Panc1 (cell line): ENCODE measurements around the gene SNX22. TPM values are rescaled to one million over a fixed set of nuclear protein-coding genes. Genes with fewer than 3 reads are reported as not detected.
"Not testable (repeated sequence)": the region's sequence is repeated elsewhere in the genome, so short reads cannot be mapped to it uniquely, and the experiment has no call there.

Experiments used
- ATAC-seq: fragments of 200-7000 bp; cut with Tn5 transposase; 2 replicates; pipeline ENCODE4 v1.9.1; 2020; ENCODE audit warnings: mild to moderate bottlenecking, moderate library complexity
- BruUV-seq: library from RNA; stranded (reverse); fragments of 400-500 nt; replicated peaks from 2 replicates; lab custom pipeline; 2021; lab: Mats Ljungman, UMichigan
- CTCF ChIA-PET: fragments of 300-600 bp; sonication (Branson Sonifier 250); formaldehyde crosslinking; loops from one replicate; lab custom pipeline; 2022; ENCODE audit warnings: antibody characterized with exemption; lab: Charles Lee
- POLR2A ChIA-PET: fragments of 300-600 bp; sonication (Branson Sonifier 250); formaldehyde crosslinking; loops from one replicate; lab custom pipeline; 2022; ENCODE audit warnings: antibody characterized with exemption; lab: Charles Lee
- DNase-seq: peaks from one replicate; pipeline ENCODE4 v3.0.0-alpha.2; 2010; ENCODE audit warnings: low read depth, low spot score
- H3K27ac ChIP-seq: 2 replicates; pipeline ENCODE4 v1.5.1; 2011; ENCODE audit warnings: mild to moderate bottlenecking, low read length, inconsistent platforms
- H3K27me3 ChIP-seq: fragments of 200-500 bp; sonication (Bioruptor generic); 2 replicates; pipeline ENCODE4 v1.6.0; 2014; ENCODE audit warnings: low read length, inconsistent platforms; ENCODE audit not compliant: control insufficient read depth, insufficient read depth
- H3K36me3 ChIP-seq: fragments of 200-500 bp; sonication (Bioruptor generic); 2 replicates; pipeline ENCODE4 v1.5.1; 2014; ENCODE audit warnings: inconsistent platforms, mild to moderate bottlenecking, low read length, moderate library complexity; ENCODE audit not compliant: control insufficient read depth, insufficient read depth
- H3K4me1 ChIP-seq: 2 replicates; pipeline ENCODE4 v1.5.1; 2011; ENCODE audit warnings: inconsistent platforms, mild to moderate bottlenecking, low read length, moderate library complexity; ENCODE audit not compliant: control insufficient read depth, insufficient read depth
- H3K4me3 ChIP-seq, 2 experiments: 2 replicates each; pipeline ENCODE4 v1.5.1; 2011 to 2012; ENCODE audit warnings: low read depth in 2 of 2, low read length in 2 of 2, mild to moderate bottlenecking in 2 of 2, inconsistent platforms in 1 of 2, moderate library complexity in 1 of 2
- H3K9me3 ChIP-seq: fragments of 200-500 bp; sonication (Bioruptor generic); 2 replicates; pipeline ENCODE4 v1.5.1; 2014; ENCODE audit warnings: low read depth, mild to moderate bottlenecking, inconsistent platforms, low read length, moderate library complexity; ENCODE audit not compliant: control insufficient read depth, insufficient read depth
- CTCF ChIP-seq: fragments of 450-650 bp; IDR thresholded peaks from 2 replicates; pipeline ENCODE4 v1.5.1; 2017; ENCODE audit warnings: mild to moderate bottlenecking
- POLR2AphosphoS5 ChIP-seq: IDR thresholded peaks from 2 replicates; pipeline ENCODE4 v1.6.1; 2012; ENCODE audit warnings: mild to moderate bottlenecking, low read depth, low read length, moderate library complexity
- REST ChIP-seq, 2 experiments: IDR thresholded peaks; 2 replicates each; pipeline ENCODE4 v1.6.1; 2011 to 2012; ENCODE audit warnings: low read depth in 2 of 2, control low read depth in 1 of 2, low read length in 1 of 2, mild to moderate bottlenecking in 1 of 2, moderate library complexity in 1 of 2; ENCODE audit not compliant: insufficient read depth in 1 of 2
- SIN3A ChIP-seq: IDR thresholded peaks from 2 replicates; pipeline ENCODE4 v1.6.1; 2012; ENCODE audit warnings: low read depth, mild to moderate bottlenecking, low read length, moderate library complexity, borderline replicate concordance; ENCODE audit not compliant: insufficient read depth
- TCF7L2 ChIP-seq: IDR thresholded peaks from 2 replicates; pipeline ENCODE4 v1.6.1; 2011; ENCODE audit warnings: mild to moderate bottlenecking, low read depth, low read length, inconsistent platforms
- in situ Hi-C: cut with HindIII; loops from 2 replicates; pipeline ENCODE4 v1.10.0; 2016; ENCODE audit warnings: low sequenced_read_pairs, low pct_unique_long_range_greater_than_20kb
- intact Hi-C: fragments of 100-400 bp; cut with micrococcal nuclease; formaldehyde crosslinking; loops from one replicate; pipeline ENCODE4 v1.10.0; 2022; ENCODE audit not compliant: unreplicated experiment
- total RNA-seq: library from RNA; stranded (reverse); gene quantifications from one replicate; pipeline ENCODE4 v1.2.1, GENCODE V29; 2021; ENCODE audit not compliant: unreplicated experiment

SNX22 gene
- total RNA-seq, 1 experiment from 2014 or later: 2.3 TPM

GRCh38 chr15:64117759-64118487, 33.6 kb upstream of the SNX22 start:
- ATAC-seq (no peak), DNase-seq (no peak)
- Histone ChIP-seq H3K4me1 (no peaks in the 10 kb centered on the region), H3K4me3 (no peak overlapping the region), H3K27me3 (no peaks in the 10 kb centered on the region), H3K9me3 (no peaks in the 10 kb centered on the region), H3K27ac (no peak overlapping the region), H3K36me3 (peaks cover 12% of the 10 kb centered on the region; the same call in 1 of the 2 replicates)
- CTCF ChIA-PET: no interaction called here
- in situ Hi-C loops: no loop called here
- intact Hi-C loops: no loop called here
- no peak for TF ChIP-seq POLR2AphosphoS5
- TF ChIP-seq SIN3A: no peak
- no peak for TF ChIP-seq CTCF
- TF ChIP-seq TCF7L2: no peak
- TF ChIP-seq REST (IDR thresholded peaks at IDR 0.05; ENCODE audit: insufficient read depth in 1 of 2, low read depth in 2 of 2, low read length in 1 of 2): no peak
- POLR2A ChIA-PET: no interaction called here
- no TSS peak for BruUV-seq

GRCh38 chr15:64120322-64120721, 31.2 kb upstream of the SNX22 start:
- intact Hi-C loops, H3K4me1 ChIP-seq, H3K9me3 ChIP-seq, in situ Hi-C loops, H3K4me3 ChIP-seq, CTCF ChIA-PET, DNase-seq, POLR2A ChIA-PET, H3K36me3 ChIP-seq, H3K27me3 ChIP-seq, BruUV-seq, H3K27ac ChIP-seq, ATAC-seq: not testable (repeated sequence)

GRCh38 chr15:64121614-64122013, 29.9 kb upstream of the SNX22 start:
- no peak overlapping the region for H3K27ac ChIP-seq
- BruUV-seq: no TSS peak
- H3K27me3 ChIP-seq: no peaks in the 10 kb centered on the region
- intact Hi-C loops (no loop called here), in situ Hi-C loops (no loop called here)
- ChIA-PET POLR2A (no interaction called here), CTCF (interaction anchor here (0.7 kb wide), 1 partner anchor 10 kb away, joined by 4 read pairs; no protein-coding TSS in a partner anchor)
- TF ChIP-seq REST (IDR thresholded peaks at IDR 0.05; ENCODE audit: insufficient read depth in 1 of 2, low read depth in 2 of 2, low read length in 1 of 2) (no peak), CTCF (no peak), POLR2AphosphoS5 (no peak), TCF7L2 (no peak), SIN3A (no peak)
- H3K4me1 ChIP-seq: no peaks in the 10 kb centered on the region
- H3K9me3 ChIP-seq: no peaks in the 10 kb centered on the region
- DNase-seq (no peak), ATAC-seq (no peak)
- H3K36me3 ChIP-seq: peaks cover 7% of the 10 kb centered on the region; the same call in 1 of the 2 replicates
- H3K4me3 ChIP-seq: no peak overlapping the region
